GM12892 (cell line): ENCODE data around the gene COX19.

Experiments
- POLR2A ChIP-seq: IDR thresholded peaks from 2 replicates; pipeline ENCODE4 v1.6.1; 2011; ENCODE audit warnings: low read depth, low read length, control low read depth
- POLR2AphosphoS5 ChIP-seq: IDR thresholded peaks from 2 replicates; pipeline ENCODE4 v1.6.1; 2011; ENCODE audit warnings: low read depth, low read length, control low read depth
- TAF1 ChIP-seq: IDR thresholded peaks from 2 replicates; pipeline ENCODE4 v1.6.1; 2011; ENCODE audit warnings: low read depth, mild to moderate bottlenecking, control low read depth, low read length, borderline replicate concordance

GRCh38 chr7:963236-964078 is 11.9 kb downstream of the COX19 start:
- TF ChIP-seq TAF1 (no peak), POLR2A (no peak), POLR2AphosphoS5 (no peak)
